ENCODE results near the gene RUNX2. TPM values are rescaled to one million over a fixed set of nuclear protein-coding genes. Genes with fewer than 3 reads are reported as not detected.
A peak's percentile ranks its signal among the peaks of the same experiment; 100 is the strongest.

Gene RUNX2
- total RNA-seq, 1 donor from 2014 or later, result 26.1 TPM

- H3K4me1 ChIP-seq (ENCODE audit: insufficient read depth, low read length), result peaks cover 4% of the 10 kb centered on the region
- H3K27me3 Mint-ChIP-seq (ENCODE audit: low read depth, unreplicated experiment), result no peaks in the 10 kb centered on the region
- H3K27me3 ChIP-seq (ENCODE audit: insufficient read depth, low read length), result no peaks in the 10 kb centered on the region
- H3K4me1 Mint-ChIP-seq (ENCODE audit: low read depth, unreplicated experiment), result peaks cover 35% of the 10 kb centered on the region
- no peaks in the 10 kb centered on the region for H3K36me3 Mint-ChIP-seq (ENCODE audit: low read depth, unreplicated experiment)
- H3K4me2 ChIP-seq (ENCODE audit: low read length), result no peak overlapping the region
- H3K4me3 Mint-ChIP-seq (ENCODE audit: unreplicated experiment), result peak overlapping the region; percentile 12
- H3K79me2 ChIP-seq (ENCODE audit: insufficient read depth, low read length), result no peaks in the 10 kb centered on the region
- peak overlapping the region; percentile 1 for H2AFZ ChIP-seq (ENCODE audit: low read depth, low read length)
- H3K9ac ChIP-seq (ENCODE audit: low read length), result no peak overlapping the region
- H3K36me3 ChIP-seq (ENCODE audit: insufficient read depth, low read length), result no peaks in the 10 kb centered on the region
- H3K27ac Mint-ChIP-seq (ENCODE audit: unreplicated experiment), result peak overlapping the region; percentile 77
- FAIRE-seq, result no peak
- no peaks in the 10 kb centered on the region for H4K20me1 ChIP-seq (ENCODE audit: insufficient read depth, low read length)
- H3K9me3 ChIP-seq (ENCODE audit: insufficient read depth, low read depth, low read length), result no peaks in the 10 kb centered on the region
- H3K9me3 Mint-ChIP-seq (ENCODE audit: unreplicated experiment), result no peaks in the 10 kb centered on the region
- TF ChIP-seq CTCF (IDR thresholded peaks at IDR 0.05; ENCODE audit: insufficient read depth, low read depth, low read length) (no peak), EZH2 (IDR thresholded peaks at IDR 0.05; ENCODE audit: insufficient read depth, low read length) (no peak)
- H3K4me3 ChIP-seq (ENCODE audit: insufficient read depth, low read depth, low read length), result no peak overlapping the region
- DNase-seq (ENCODE audit: low read depth), result no peak
- peak overlapping the region; percentile 61 for H3K27ac ChIP-seq (ENCODE audit: low read depth, low read length)
These were observed 376.1 kb downstream of the RUNX2 start for GRCh38 chr6:45704056-45704800.

- no peak for FAIRE-seq
- peak overlapping the region; percentile 77 for H3K27ac Mint-ChIP-seq (ENCODE audit: unreplicated experiment)
These were observed 377.2 kb downstream of the RUNX2 start for GRCh38 chr6:45705137-45705855.

More at GRCh38 chr6:45705137-45705855, 377.2 kb downstream of the RUNX2 start:
- no peaks in the 10 kb centered on the region for H3K36me3 ChIP-seq (ENCODE audit: insufficient read depth, low read length)
- Mint-ChIP-seq H3K9me3 (ENCODE audit: unreplicated experiment) (no peaks in the 10 kb centered on the region), H3K4me3 (ENCODE audit: unreplicated experiment) (no peak overlapping the region), H3K36me3 (ENCODE audit: low read depth, unreplicated experiment) (no peaks in the 10 kb centered on the region), H3K27me3 (ENCODE audit: low read depth, unreplicated experiment) (peaks cover 2% of the 10 kb centered on the region), H3K4me1 (ENCODE audit: low read depth, unreplicated experiment) (peaks cover 30% of the 10 kb centered on the region)
- no peak overlapping the region for H3K4me3 ChIP-seq (ENCODE audit: insufficient read depth, low read depth, low read length)
- no peak for TF ChIP-seq EZH2 (IDR thresholded peaks at IDR 0.05; ENCODE audit: insufficient read depth, low read length)
- no peak for TF ChIP-seq CTCF (IDR thresholded peaks at IDR 0.05; ENCODE audit: insufficient read depth, low read depth, low read length)
- DNase-seq (ENCODE audit: low read depth), result no peak
- H3K9me3 ChIP-seq (ENCODE audit: insufficient read depth, low read depth, low read length), result no peaks in the 10 kb centered on the region
- H3K79me2 ChIP-seq (ENCODE audit: insufficient read depth, low read length), result no peaks in the 10 kb centered on the region
- H3K4me1 ChIP-seq (ENCODE audit: insufficient read depth, low read length), result peaks cover 6% of the 10 kb centered on the region
- no peak overlapping the region for H3K27ac ChIP-seq (ENCODE audit: low read depth, low read length)
- no peak overlapping the region for H2AFZ ChIP-seq (ENCODE audit: low read depth, low read length)
- H3K27me3 ChIP-seq (ENCODE audit: insufficient read depth, low read length), result no peaks in the 10 kb centered on the region
- H3K4me2 ChIP-seq (ENCODE audit: low read length), result no peak overlapping the region
- no peaks in the 10 kb centered on the region for H4K20me1 ChIP-seq (ENCODE audit: insufficient read depth, low read length)
- no peak overlapping the region for H3K9ac ChIP-seq (ENCODE audit: low read length)
